Effector memory CD8-positive, alpha-beta T cell (primary cell): ENCODE data around the gene ORC2.

Experiments used
- ATAC-seq: fragments of 150-1000 bp; cut with Tn5 transposase; replicated peaks from 2 replicates; pipeline ENCODE4 v1.10.0; 2021; ENCODE audit warnings: mild to moderate bottlenecking, moderate library complexity
- DNase-seq, 3 experiments: peaks; one replicate each; pipeline ENCODE4 v3.0.0; 2021
- H3K27ac Mint-ChIP-seq, 2 donors: one replicate each; pipeline ENCODE4 v1.8.0; 2022; ENCODE audit warnings: mild to moderate bottlenecking in 2 of 2, mixed read lengths in 2 of 2, moderate library complexity in 2 of 2
- H3K27me3 Mint-ChIP-seq, 2 donors: one replicate each; pipeline ENCODE4 v1.8.0; 2022; ENCODE audit warnings: mixed read lengths in 2 of 2
- H3K36me3 Mint-ChIP-seq: one replicate; pipeline ENCODE4 v1.8.0; 2022; ENCODE audit warnings: mild to moderate bottlenecking, moderate library complexity, mixed read lengths; ENCODE audit not compliant: insufficient read depth
- H3K4me1 Mint-ChIP-seq, 2 donors: one replicate each; pipeline ENCODE4 v1.8.0; 2022; ENCODE audit warnings: low read depth in 2 of 2, mixed read lengths in 2 of 2
- H3K4me3 Mint-ChIP-seq, 2 donors: one replicate each; pipeline ENCODE4 v1.8.0; 2022; ENCODE audit warnings: mild to moderate bottlenecking in 2 of 2, mixed read lengths in 2 of 2, moderate library complexity in 2 of 2
- H3K9me3 Mint-ChIP-seq, 2 donors: one replicate each; pipeline ENCODE4 v1.8.0; 2022; ENCODE audit warnings: mixed read lengths in 2 of 2

The ORC2 gene

GRCh38 chr2:200863782-200864175 is 99.7 kb downstream of the ORC2 start:
- peak overlapping the region; percentile 81 to 92 for H3K4me3 Mint-ChIP-seq
- H3K36me3 Mint-ChIP-seq = peaks cover 61% of the 10 kb centered on the region
- peak; percentile 2 for ATAC-seq
- H3K27ac Mint-ChIP-seq = peak overlapping the region; percentile 100
- DNase-seq = no peak
- no peaks in the 10 kb centered on the region for H3K9me3 Mint-ChIP-seq
- peaks cover 27 to 33% of the 10 kb centered on the region in 2 donors for H3K4me1 Mint-ChIP-seq
- H3K27me3 Mint-ChIP-seq = no peaks in the 10 kb centered on the region

DNA sequence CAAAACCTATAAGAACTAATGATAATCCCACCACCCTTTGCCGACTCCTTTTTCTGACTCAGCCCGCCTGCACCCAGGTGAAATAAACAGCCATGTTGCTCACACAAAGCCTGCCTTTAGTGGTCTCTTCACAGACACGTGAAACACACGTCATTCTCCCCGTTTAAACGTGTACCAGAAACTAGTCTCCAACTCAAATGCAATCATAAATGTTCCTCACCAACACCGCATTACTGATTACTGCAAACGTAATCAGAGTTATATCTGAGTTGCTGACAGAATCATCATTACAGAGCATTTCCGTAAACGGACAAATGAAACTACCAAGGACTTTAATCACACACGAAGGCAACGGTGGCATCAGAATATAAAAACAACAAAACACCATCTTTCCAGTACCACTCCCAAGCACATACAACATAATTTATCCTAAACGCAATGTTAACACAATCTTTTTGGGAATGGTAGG is 100.9 kb downstream of the ORC2 start:
- peak overlapping the region; percentile 100 for H3K27ac Mint-ChIP-seq
- peak; percentile 52 for ATAC-seq
- no peaks in the 10 kb centered on the region for H3K27me3 Mint-ChIP-seq
- H3K4me1 Mint-ChIP-seq = peaks cover 37 to 42% of the 10 kb centered on the region in 2 donors
- DNase-seq = peak; percentile 59 to 65 (median 60)
- H3K36me3 Mint-ChIP-seq = peaks cover 73% of the 10 kb centered on the region
- H3K9me3 Mint-ChIP-seq = no peaks in the 10 kb centered on the region
- H3K4me3 Mint-ChIP-seq = peak overlapping the region; percentile 81 to 92

DNA sequence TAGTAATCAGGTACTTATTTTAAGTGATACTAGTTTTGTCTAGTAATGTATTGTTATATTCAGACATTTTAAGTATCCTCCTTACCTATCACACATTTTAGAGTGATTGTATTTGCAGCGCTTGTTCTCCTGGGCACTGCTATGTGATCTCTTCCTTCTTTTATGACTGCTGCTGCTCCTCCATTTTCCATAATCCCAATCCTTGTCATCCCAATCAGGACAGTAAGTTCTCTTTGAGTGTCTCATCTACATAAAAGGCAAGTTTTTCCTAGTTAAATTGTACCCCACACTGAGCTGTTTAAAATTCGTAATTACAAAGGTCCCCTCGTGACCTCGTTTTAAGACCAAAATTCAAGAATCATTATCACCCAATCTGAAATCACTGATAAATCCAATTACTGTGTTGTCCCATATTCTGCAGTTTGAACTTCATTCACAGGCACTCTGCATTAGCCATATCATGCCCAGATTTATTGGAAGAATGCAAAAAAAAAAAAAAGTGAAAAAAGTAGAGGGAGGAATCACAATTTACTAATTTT is 101.8 kb downstream of the ORC2 start:
- peaks cover 42 to 49% of the 10 kb centered on the region in 2 donors for H3K4me1 Mint-ChIP-seq
- DNase-seq = no peak
- ATAC-seq = no peak
- H3K36me3 Mint-ChIP-seq = peaks cover 82% of the 10 kb centered on the region
- H3K27ac Mint-ChIP-seq = peak overlapping the region; percentile 100
- H3K9me3 Mint-ChIP-seq = no peaks in the 10 kb centered on the region
- no peaks in the 10 kb centered on the region for H3K27me3 Mint-ChIP-seq
- peak overlapping the region; percentile 81 to 92 for H3K4me3 Mint-ChIP-seq

GRCh38 chr2:200860092-200860795 is 103.2 kb downstream of the ORC2 start:
- no peaks in the 10 kb centered on the region for H3K9me3 Mint-ChIP-seq
- H3K27ac Mint-ChIP-seq = peak overlapping the region; percentile 70 to 84
- DNase-seq (no peak), ATAC-seq (no peak)
- peak overlapping the region; percentile 83 to 92 for H3K4me3 Mint-ChIP-seq
- H3K4me1 Mint-ChIP-seq = peaks cover 43 to 54% of the 10 kb centered on the region in 2 donors
- H3K36me3 Mint-ChIP-seq = peaks cover 96% of the 10 kb centered on the region
- no peaks in the 10 kb centered on the region for H3K27me3 Mint-ChIP-seq
